MCF 10A (cell line): Measurements from ENCODE around the gene PIK3R6. TPM values are rescaled to one million over a fixed set of nuclear protein-coding genes. Genes with fewer than 3 reads are reported as not detected.

ENCODE experiments used
- BruUV-seq: library from RNA; stranded (reverse); fragments of 400-500 nt; replicated peaks from 2 replicates; lab custom pipeline; 2021; lab: Mats Ljungman, UMichigan
- CTCF ChIA-PET: fragments of 300-600 bp; sonication (Branson Sonifier 250); formaldehyde crosslinking; extraction: SDS; loops from one replicate; lab custom pipeline; 2021; ENCODE audit warnings: antibody characterized with exemption, inconsistent platforms; lab: Yijun Ruan, JAX
- POLR2A ChIA-PET: fragments of 300-600, 350-650 bp; sonication (Branson Sonifier 250); formaldehyde crosslinking; extraction: SDS; loops from one replicate; lab custom pipeline; 2020; ENCODE audit warnings: antibody characterized with exemption, inconsistent platforms; lab: Yijun Ruan, JAX
- DNase-seq: peaks from one replicate; pipeline ENCODE4 v3.0.0-alpha.2; 2018; ENCODE audit not compliant: unreplicated experiment
- H3K27ac Mint-ChIP-seq: one replicate; pipeline ENCODE4 v1.8.0; 2022; ENCODE audit warnings: mild to moderate bottlenecking, low read depth, mixed read lengths; ENCODE audit not compliant: unreplicated experiment
- H3K27me3 Mint-ChIP-seq: one replicate; pipeline ENCODE4 v1.8.0; 2022; ENCODE audit warnings: mixed read lengths; ENCODE audit not compliant: insufficient read depth, unreplicated experiment
- H3K36me3 Mint-ChIP-seq: one replicate; pipeline ENCODE4 v1.8.0; 2022; ENCODE audit warnings: mild to moderate bottlenecking, moderate library complexity, mixed read lengths; ENCODE audit not compliant: insufficient read depth, unreplicated experiment
- H3K4me1 Mint-ChIP-seq: one replicate; pipeline ENCODE4 v1.8.0; 2022; ENCODE audit warnings: mixed read lengths; ENCODE audit not compliant: insufficient read depth, unreplicated experiment
- H3K4me3 Mint-ChIP-seq: one replicate; pipeline ENCODE4 v1.8.0; 2022; ENCODE audit warnings: mild to moderate bottlenecking, moderate library complexity, mixed read lengths; ENCODE audit not compliant: unreplicated experiment
- H3K9me3 Mint-ChIP-seq: one replicate; pipeline ENCODE4 v1.8.0; 2022; ENCODE audit warnings: mixed read lengths; ENCODE audit not compliant: unreplicated experiment
- intact Hi-C: fragments of 100-400 bp; cut with micrococcal nuclease; formaldehyde crosslinking; loops from 2 replicates; pipeline ENCODE4 v1.14.1; 2022
- total RNA-seq: library from RNA; stranded (reverse); gene quantifications from 2 replicates; pipeline ENCODE4 v1.2.3, GENCODE V29; 2022
- TF ChIP-seq, protein P1 (sequence below): fragments of 200-600 bp; IDR thresholded peaks from one replicate; pipeline ENCODE4 v1.8.0; 2022; ENCODE audit warnings: antibody characterized with exemption, mild to moderate bottlenecking; ENCODE audit not compliant: unreplicated experiment

Gene PIK3R6
- total RNA-seq, 1 experiment from 2014 or later: not detected

DNA sequence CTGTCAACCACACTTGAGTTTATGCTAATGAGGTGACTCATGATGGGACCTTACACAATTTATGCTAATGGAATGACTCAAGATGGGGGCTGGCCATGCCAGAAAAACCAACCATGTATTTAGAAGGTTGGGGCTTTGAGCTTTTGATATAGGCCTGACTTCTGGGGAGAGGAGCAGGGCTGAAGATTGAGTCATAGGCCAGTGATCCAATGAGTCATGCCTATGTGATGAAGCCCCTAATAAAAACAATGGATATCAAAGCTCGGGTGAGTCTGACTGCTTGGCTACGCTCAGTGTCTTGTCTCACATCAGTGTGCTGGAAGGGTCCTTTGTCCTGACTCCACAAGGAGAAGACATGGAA is 75.6 kb downstream of the PIK3R6 start:
- CTCF ChIA-PET: interaction anchor here (0.6 to 1.0 kb wide), 2 partner anchors 109 to 599 kb away, joined by 3 to 4 read pairs; no protein-coding TSS in a partner anchor
- no TSS peak for BruUV-seq
- POLR2A ChIA-PET: no interaction called here
- H3K36me3 Mint-ChIP-seq: no peaks in the 10 kb centered on the region
- peaks cover 22% of the 10 kb centered on the region for H3K9me3 Mint-ChIP-seq
- H3K27ac Mint-ChIP-seq: no peak overlapping the region
- intact Hi-C loops: no loop called here
- peak; percentile 50 for DNase-seq
- TF ChIP-seq, protein P1, sequence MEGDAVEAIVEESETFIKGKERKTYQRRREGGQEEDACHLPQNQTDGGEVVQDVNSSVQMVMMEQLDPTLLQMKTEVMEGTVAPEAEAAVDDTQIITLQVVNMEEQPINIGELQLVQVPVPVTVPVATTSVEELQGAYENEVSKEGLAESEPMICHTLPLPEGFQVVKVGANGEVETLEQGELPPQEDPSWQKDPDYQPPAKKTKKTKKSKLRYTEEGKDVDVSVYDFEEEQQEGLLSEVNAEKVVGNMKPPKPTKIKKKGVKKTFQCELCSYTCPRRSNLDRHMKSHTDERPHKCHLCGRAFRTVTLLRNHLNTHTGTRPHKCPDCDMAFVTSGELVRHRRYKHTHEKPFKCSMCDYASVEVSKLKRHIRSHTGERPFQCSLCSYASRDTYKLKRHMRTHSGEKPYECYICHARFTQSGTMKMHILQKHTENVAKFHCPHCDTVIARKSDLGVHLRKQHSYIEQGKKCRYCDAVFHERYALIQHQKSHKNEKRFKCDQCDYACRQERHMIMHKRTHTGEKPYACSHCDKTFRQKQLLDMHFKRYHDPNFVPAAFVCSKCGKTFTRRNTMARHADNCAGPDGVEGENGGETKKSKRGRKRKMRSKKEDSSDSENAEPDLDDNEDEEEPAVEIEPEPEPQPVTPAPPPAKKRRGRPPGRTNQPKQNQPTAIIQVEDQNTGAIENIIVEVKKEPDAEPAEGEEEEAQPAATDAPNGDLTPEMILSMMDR: no peak
- no peaks in the 10 kb centered on the region for H3K4me1 Mint-ChIP-seq
- no peak overlapping the region for H3K4me3 Mint-ChIP-seq
- H3K27me3 Mint-ChIP-seq: no peaks in the 10 kb centered on the region

DNA sequence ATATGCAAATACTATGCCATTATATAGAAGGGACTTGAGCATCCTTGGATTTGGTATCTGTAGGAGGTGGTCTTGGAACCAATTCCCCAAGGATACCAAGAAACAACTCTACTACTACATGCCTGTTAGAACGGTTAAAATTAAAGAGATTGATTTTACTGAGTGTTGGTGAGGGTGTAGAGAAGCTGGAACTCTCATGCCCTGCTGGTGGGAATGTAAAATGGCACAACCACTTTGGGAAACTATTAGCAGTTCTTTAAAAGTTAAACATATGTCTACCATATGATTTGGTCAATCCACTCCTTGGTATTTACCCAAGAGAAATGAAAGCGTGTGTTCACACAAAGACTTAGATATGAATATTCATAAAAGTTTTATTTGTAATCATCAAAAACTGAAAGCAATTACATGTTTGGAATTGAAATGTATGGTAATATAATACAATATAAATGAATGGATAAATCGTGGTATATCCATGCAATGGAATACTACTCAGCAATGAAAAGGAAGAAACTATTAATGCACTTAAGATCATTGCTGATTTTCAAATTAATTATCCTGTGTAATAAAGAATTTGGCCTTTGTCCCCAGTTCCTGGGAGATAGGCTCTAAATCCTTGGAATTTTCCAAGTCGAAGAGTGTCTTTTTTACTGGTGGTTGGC is 76.1 kb downstream of the PIK3R6 start:
- H3K27me3 Mint-ChIP-seq: no peaks in the 10 kb centered on the region
- CTCF ChIA-PET: interaction anchor here (1.0 kb wide), 1 partner anchor 110 kb away, joined by 4 read pairs; no protein-coding TSS in a partner anchor
- H3K36me3 Mint-ChIP-seq: no peaks in the 10 kb centered on the region
- H3K9me3 Mint-ChIP-seq: peaks cover 22% of the 10 kb centered on the region
- BruUV-seq: no TSS peak
- intact Hi-C loops: no loop called here
- no peak overlapping the region for H3K27ac Mint-ChIP-seq
- TF ChIP-seq, protein P1: no peak
- POLR2A ChIA-PET: interaction anchor here (0.7 kb wide), 1 partner anchor 56 kb away, joined by 3 read pairs; no protein-coding TSS in a partner anchor
- H3K4me1 Mint-ChIP-seq: no peaks in the 10 kb centered on the region
- DNase-seq: no peak
- no peak overlapping the region for H3K4me3 Mint-ChIP-seq

GRCh38 chr17:8789743-8790142 is 77.7 kb downstream of the PIK3R6 start:
- Mint-ChIP-seq H3K9me3 (peaks cover 22% of the 10 kb centered on the region), H3K4me1 (no peaks in the 10 kb centered on the region), H3K4me3 (no peak overlapping the region), H3K27me3 (no peaks in the 10 kb centered on the region), H3K36me3 (no peaks in the 10 kb centered on the region), H3K27ac (no peak overlapping the region)
- BruUV-seq: no TSS peak
- ChIA-PET POLR2A (no interaction called here), CTCF (no interaction called here)
- TF ChIP-seq, protein P1: no peak
- DNase-seq: no peak
- intact Hi-C loops: loop anchor here (5.0 kb wide), 2 partner anchors 157 to 717 kb away; partner anchors contain the start of gene MYH10

- POLR2A ChIA-PET: no interaction called here
- TF ChIP-seq, protein P1: no peak
- H3K36me3 Mint-ChIP-seq: no peaks in the 10 kb centered on the region
- CTCF ChIA-PET: interaction anchor here (0.6 kb wide), 1 partner anchor 302 kb away, joined by 3 read pairs; no protein-coding TSS in a partner anchor
- H3K4me1 Mint-ChIP-seq: no peaks in the 10 kb centered on the region
- no peak overlapping the region for H3K4me3 Mint-ChIP-seq
- no peak overlapping the region for H3K27ac Mint-ChIP-seq
- H3K27me3 Mint-ChIP-seq: no peaks in the 10 kb centered on the region
- peaks cover 22% of the 10 kb centered on the region for H3K9me3 Mint-ChIP-seq
- DNase-seq: no peak
- intact Hi-C loops: loop anchor here (5.0 kb wide), 2 partner anchors 157 to 717 kb away; partner anchors contain the start of gene MYH10
- BruUV-seq: no TSS peak
Observed at GRCh38 chr17:8788998-8789397, 78.5 kb downstream of the PIK3R6 start.
